K562 (cell line): Measurements from ENCODE around the gene XRCC3. TPM values are rescaled to one million over a fixed set of nuclear protein-coding genes. Genes with fewer than 3 reads are reported as not detected.

Source experiments
- CAMTA2 ChIP-seq: fragments of 250-450 bp; sonication (Bioruptor Pico); conservative IDR thresholded peaks from 2 replicates; pipeline ENCODE4 v1.5.1; 2022
- DPF2 ChIP-seq: fragments of 450-650 bp; IDR thresholded peaks from 2 replicates; pipeline ENCODE4 v1.6.1; 2016
- ERF ChIP-seq: fragments of 450-650 bp; formaldehyde crosslinking; IDR thresholded peaks from 2 replicates; pipeline ENCODE4 v1.4.0; 2020; ENCODE audit warnings: mild to moderate bottlenecking, mixed read lengths
- FOXK2 ChIP-seq, 2 experiments: fragments of 450-650 bp; IDR thresholded peaks in 1 of 2; conservative IDR thresholded peaks in 1 of 2; 2 replicates each; pipeline ENCODE4 v1.6.1; 2016; ENCODE audit warnings: low read depth in 2 of 2, mild to moderate bottlenecking in 1 of 2
- JUND ChIP-seq, 2 experiments: IDR thresholded peaks; 2 replicates in 1 of 2; 3 replicates in 1 of 2; pipeline ENCODE4 v1.6.1; 2011; ENCODE audit warnings: borderline replicate concordance in 2 of 2, low read depth in 2 of 2, low read length in 2 of 2, improper control_type of control experiment in 1 of 2, missing biosample characterization in 1 of 2, missing genetic modification characterization in 1 of 2, missing genetic modification reagents in 1 of 2
- KLF10 ChIP-seq: fragments of 250-450 bp; sonication (Bioruptor Pico); IDR thresholded peaks from 2 replicates; pipeline ENCODE4 v1.6.1; 2021; ENCODE audit warnings: matching md5 sums
- MLX ChIP-seq, 2 experiments: fragments of 450-650 bp in 1 of 2; sonication (generic) in 1 of 2; formaldehyde crosslinking; conservative IDR thresholded peaks; 2 replicates each; pipeline versions ENCODE4 v1.4.0 to v1.8.1; 2020 to 2022; ENCODE audit warnings: mild to moderate bottlenecking in 1 of 2, missing genetic modification reagents in 1 of 2
- NFE2L1 ChIP-seq: fragments of 450-650 bp; IDR thresholded peaks from 2 replicates; pipeline ENCODE4 v1.6.1; 2016; ENCODE audit warnings: missing genetic modification characterization, low read depth, mild to moderate bottlenecking, missing compliant biosample characterization, moderate library complexity, borderline replicate concordance
- NONO ChIP-seq, 2 experiments: fragments of 200-400 bp in 1 of 2; fragments of 450-650 bp in 1 of 2; formaldehyde crosslinking in 1 of 2; IDR thresholded peaks; 2 replicates each; pipeline ENCODE4 v1.6.1; 2017; ENCODE audit warnings: low read depth in 2 of 2, mild to moderate bottlenecking in 2 of 2, moderate library complexity in 2 of 2, low read length in 1 of 2
- SLC30A9 ChIP-seq: fragments of 250-450 bp; sonication (Bioruptor Pico); IDR thresholded peaks from 2 replicates; pipeline ENCODE4 v1.8.0; 2022; ENCODE audit warnings: mild to moderate bottlenecking, moderate library complexity
- SMAD3 ChIP-seq: fragments of 450-650 bp; formaldehyde crosslinking; conservative IDR thresholded peaks from 2 replicates; pipeline ENCODE4 v1.4.0; 2020; ENCODE audit warnings: mild to moderate bottlenecking
- TEAD2 ChIP-seq: fragments of 450-650 bp; IDR thresholded peaks from 2 replicates; pipeline ENCODE4 v1.6.1; 2016; ENCODE audit warnings: missing genetic modification characterization, control low read depth, missing compliant biosample characterization
- ZHX1 ChIP-seq: fragments of 150-350 bp; conservative IDR thresholded peaks from 2 replicates; pipeline ENCODE4 v1.6.1; 2014; ENCODE audit warnings: low read length
- ZKSCAN3 ChIP-seq: fragments of 250-450 bp; sonication (Bioruptor Pico); IDR thresholded peaks from 2 replicates; pipeline ENCODE4 v1.4.0; 2020
- ZNF436 ChIP-seq: fragments of 250-450, 450-650 bp; sonication (Bioruptor Pico); formaldehyde crosslinking; IDR thresholded peaks from 2 replicates; pipeline ENCODE4 v1.7.0; 2020; ENCODE audit warnings: mild to moderate bottlenecking
- ZNF76 ChIP-seq: fragments of 250-450 bp; sonication (Bioruptor Pico); IDR thresholded peaks from 2 replicates; pipeline ENCODE4 v1.4.0; 2020; ENCODE audit warnings: mild to moderate bottlenecking, moderate library complexity, borderline replicate concordance
- ZNF830 ChIP-seq: fragments of 250-450 bp; sonication (Bioruptor Pico); IDR thresholded peaks from 2 replicates; pipeline ENCODE4 v1.5.0; 2021; ENCODE audit warnings: mild to moderate bottlenecking
- polyA plus RNA-seq, 8 experiments: library from polyadenylated mRNA; depleted of rRNA in 4 of 8; stranded (reverse) in 5 of 8; unstranded in 3 of 8; fragments of >200 nt; fragmentation: Nextera tagmentation in 2 of 8; fragmentation: Illumina TruSeq in 1 of 8; extraction: Ambion mirVana in 2 of 8; extraction: Trizol in 1 of 8; gene quantifications; 2 replicates each; pipeline versions ENCODE4 v1.2.1 to v1.2.3, GENCODE V29; 2011 to 2014; ENCODE audit warnings: inconsistent platforms in 1 of 8, missing spikeins in 1 of 8
- total RNA-seq, 7 experiments: library from RNA; depleted of rRNA in 6 of 7; stranded (reverse); fragments of >200 nt in 6 of 7; fragmentation: Illumina TruSeq in 2 of 7; extraction: Trizol in 2 of 7; gene quantifications; 2 replicates each; pipeline versions ENCODE4 v1.2.1 to v1.2.3, GENCODE V29; 2011 to 2021; ENCODE audit warnings: low replicate concordance in 1 of 7
- TF ChIP-seq, protein P1 (sequence below): fragments of 450-650 bp; formaldehyde crosslinking; conservative IDR thresholded peaks from 2 replicates; pipeline ENCODE4 v1.4.0; 2022; ENCODE audit warnings: mild to moderate bottlenecking, missing genetic modification characterization
- TF ChIP-seq, protein P2 (sequence below): IDR thresholded peaks from 2 replicates; pipeline ENCODE4 v1.6.1; 2011; ENCODE audit not compliant: insufficient read length; ENCODE audit errors: extremely low read depth

The XRCC3 gene
- total and polyA plus RNA-seq, 9 of the 15 experiments (the other 6 are each of a cell fraction or from before 2014, with no cell fraction given): 0.34 to 59.3 (median 30.3) TPM

DNA sequence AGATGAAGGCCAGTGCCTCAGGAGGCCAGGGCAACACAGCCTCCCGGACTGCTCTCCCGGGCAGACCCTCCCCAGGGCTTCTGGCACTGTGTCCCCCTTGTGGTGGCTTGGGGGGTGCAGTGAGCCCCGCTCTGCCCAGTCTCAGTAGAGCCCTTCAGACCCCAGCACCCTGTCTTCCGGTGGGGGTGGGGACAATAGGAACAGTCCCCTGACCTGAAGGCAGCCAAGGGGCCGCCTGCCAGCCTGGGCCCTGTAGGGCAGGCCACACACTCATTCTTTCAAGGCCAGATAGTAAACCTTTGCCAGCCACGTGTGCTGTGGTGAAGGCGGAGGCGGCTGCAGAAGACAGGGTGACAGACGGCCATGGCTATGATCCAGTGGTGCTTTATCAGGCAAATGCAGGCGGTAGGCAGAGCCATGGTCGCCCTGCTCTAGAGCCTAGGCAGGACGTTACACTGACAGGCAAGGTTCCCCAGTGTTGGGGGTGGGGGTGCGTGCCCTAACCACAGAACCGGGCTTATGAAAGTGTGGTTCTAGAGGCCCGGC, 15.3 kb upstream of the XRCC3 start (continued):
- TF ChIP-seq SMAD3 (no peak), ZNF830 (CRISPR knock-in tag) (no peak), FOXK2 (conservative IDR thresholded peaks at IDR 0.05 in 1 of 2, IDR thresholded peaks at IDR 0.05 in 1 of 2; ENCODE audit: low read depth in 2 of 2) (no peak), KLF10 (CRISPR knock-in tag) (no peak), TEAD2 (tag) (no peak), ZHX1 (no peak), ZNF76 (CRISPR knock-in tag) (no peak), NONO (IDR thresholded peaks at IDR 0.05; ENCODE audit: low read depth in 2 of 2, low read length in 1 of 2) (no peak), ERF (CRISPR knock-in tag) (no peak), NFE2L1 (no peak), JUND (IDR thresholded peaks at IDR 0.05; ENCODE audit: borderline replicate concordance, low read depth, low read length) (peak; percentile 15; the same call in 1 of the 2 replicates), JUND (tag; IDR thresholded peaks at IDR 0.05; ENCODE audit: borderline replicate concordance, low read depth, low read length) (no peak), SLC30A9 (CRISPR knock-in tag) (no peak), ZNF436 (CRISPR knock-in tag) (no peak), DPF2 (peak; percentile 75), ZKSCAN3 (CRISPR knock-in tag) (no peak), MLX (CRISPR knock-in tag; conservative IDR thresholded peaks at IDR 0.05) (no peak), CAMTA2 (no peak)
- TF ChIP-seq, protein P1, sequence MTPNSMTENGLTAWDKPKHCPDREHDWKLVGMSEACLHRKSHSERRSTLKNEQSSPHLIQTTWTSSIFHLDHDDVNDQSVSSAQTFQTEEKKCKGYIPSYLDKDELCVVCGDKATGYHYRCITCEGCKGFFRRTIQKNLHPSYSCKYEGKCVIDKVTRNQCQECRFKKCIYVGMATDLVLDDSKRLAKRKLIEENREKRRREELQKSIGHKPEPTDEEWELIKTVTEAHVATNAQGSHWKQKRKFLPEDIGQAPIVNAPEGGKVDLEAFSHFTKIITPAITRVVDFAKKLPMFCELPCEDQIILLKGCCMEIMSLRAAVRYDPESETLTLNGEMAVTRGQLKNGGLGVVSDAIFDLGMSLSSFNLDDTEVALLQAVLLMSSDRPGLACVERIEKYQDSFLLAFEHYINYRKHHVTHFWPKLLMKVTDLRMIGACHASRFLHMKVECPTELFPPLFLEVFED (CRISPR knock-in tag): no peak
- TF ChIP-seq, protein P2, sequence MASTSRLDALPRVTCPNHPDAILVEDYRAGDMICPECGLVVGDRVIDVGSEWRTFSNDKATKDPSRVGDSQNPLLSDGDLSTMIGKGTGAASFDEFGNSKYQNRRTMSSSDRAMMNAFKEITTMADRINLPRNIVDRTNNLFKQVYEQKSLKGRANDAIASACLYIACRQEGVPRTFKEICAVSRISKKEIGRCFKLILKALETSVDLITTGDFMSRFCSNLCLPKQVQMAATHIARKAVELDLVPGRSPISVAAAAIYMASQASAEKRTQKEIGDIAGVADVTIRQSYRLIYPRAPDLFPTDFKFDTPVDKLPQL: no peak
